Measurements from ENCODE around the gene ARHGDIA.

- TF ChIP-seq POLR2AphosphoS5 (IDR thresholded peaks at IDR 0.05; ENCODE audit: borderline replicate concordance, low read depth, low read length), result no peak
- TF ChIP-seq EZH2 (IDR thresholded peaks at IDR 0.05), result no peak
- TF ChIP-seq FOXP2 (optimal IDR thresholded peaks at IDR 0.05; ENCODE audit: control extremely low read depth, extremely low read length, insufficient read depth), result no peak
Measured at GRCh38 chr17:81867991-81868673, 3.0 kb downstream of the ARHGDIA start.
